Measurements from ENCODE around the gene FNBP1L.

FNBP1L gene

DNA sequence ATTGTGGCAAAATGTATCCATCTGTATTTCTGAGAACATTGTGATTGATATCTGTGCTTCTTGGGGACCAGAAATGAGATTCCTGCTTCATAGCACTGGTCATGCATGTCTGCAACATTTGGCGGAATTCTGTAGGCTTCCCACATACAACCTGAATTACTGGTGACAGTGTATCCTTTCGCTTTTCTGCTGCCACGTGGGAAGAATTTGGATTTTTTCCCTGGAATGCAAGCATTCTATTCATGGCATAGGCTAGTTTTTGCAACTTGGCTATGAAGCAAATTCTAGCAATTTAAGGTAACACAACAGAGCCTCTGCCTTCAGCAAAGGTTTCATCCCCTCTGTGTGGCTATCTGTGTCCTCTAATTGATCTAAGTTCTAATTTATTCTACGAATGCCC lies 147.8 kb downstream of the FNBP1L start:
- DNase-seq: no peak

DNA sequence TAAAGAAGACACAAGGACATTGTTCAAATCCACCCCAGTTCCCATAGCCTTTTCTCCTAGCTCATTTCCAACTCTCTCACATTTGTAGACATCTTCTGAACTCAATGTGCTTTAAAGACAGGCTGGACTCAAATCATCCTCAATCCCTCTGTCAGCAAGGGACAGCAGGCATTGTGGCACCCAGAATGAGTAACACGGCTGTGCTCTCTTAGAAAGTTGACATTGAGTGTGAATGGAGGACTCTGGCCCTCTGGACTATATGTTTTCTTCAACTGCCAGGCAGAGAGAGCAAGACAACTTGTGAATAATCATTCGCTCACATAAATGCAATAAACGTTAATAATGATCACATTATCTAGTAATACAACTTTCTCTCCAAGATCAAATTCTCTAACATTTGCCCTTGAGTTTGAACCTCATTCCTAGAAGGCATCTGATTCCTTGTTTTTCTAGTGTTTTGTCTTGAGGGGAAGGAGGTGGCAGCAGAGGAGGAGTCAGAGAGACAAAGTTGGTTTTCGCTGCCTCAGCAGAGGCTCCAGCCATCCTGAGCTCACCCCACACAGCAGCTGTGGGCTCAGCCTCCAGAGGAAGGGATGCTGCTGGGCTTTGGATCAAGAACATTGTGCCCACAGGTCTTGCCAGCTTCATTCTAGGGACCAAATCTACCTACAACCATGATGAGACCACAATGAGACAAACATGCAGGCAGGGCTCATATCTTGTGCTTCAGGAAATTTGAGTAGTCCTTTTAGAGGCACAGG lies 148.6 kb downstream of the FNBP1L start:
- DNase-seq: no peak

DNA sequence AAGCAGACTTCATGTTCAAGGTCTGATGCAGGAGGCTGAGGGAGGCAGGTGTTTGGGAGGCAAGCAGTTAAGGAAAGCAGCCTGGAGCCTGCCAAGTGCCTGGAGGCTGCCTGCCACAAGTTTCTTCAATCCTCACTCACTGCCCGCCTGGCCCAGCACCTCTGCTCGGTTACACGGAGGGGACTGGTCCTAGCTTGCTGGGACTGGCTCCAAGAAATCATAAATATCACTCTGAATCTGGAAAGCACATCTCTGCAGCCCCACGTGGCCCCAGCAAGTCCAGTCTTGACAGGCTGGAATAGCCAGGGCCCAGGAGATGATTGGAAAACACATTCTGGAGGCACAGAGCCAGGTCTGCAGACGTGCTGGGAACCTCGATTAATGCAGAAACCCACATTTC lies 149.8 kb downstream of the FNBP1L start:
- no peak for DNase-seq

DNA sequence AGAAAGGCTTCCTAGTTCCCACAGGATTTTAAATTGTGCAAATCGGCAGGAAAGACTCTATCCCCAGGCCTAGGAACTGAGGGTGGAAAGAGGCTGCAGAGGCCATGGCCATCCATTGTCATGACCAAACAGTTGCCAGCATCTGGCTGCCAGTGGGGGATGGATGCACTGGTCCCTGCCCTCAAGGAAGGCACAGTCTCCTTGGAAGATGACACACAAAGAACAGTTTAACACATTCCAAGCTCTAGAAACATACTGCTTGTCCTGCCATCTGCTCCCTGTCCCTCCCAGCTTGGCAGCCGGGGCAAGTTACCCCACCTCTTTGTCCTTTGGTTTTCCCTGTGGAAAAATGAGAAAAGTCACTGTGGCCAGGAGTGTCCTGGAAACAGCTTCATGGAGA lies 150.5 kb downstream of the FNBP1L start:
- DNase-seq: no peak

DNA sequence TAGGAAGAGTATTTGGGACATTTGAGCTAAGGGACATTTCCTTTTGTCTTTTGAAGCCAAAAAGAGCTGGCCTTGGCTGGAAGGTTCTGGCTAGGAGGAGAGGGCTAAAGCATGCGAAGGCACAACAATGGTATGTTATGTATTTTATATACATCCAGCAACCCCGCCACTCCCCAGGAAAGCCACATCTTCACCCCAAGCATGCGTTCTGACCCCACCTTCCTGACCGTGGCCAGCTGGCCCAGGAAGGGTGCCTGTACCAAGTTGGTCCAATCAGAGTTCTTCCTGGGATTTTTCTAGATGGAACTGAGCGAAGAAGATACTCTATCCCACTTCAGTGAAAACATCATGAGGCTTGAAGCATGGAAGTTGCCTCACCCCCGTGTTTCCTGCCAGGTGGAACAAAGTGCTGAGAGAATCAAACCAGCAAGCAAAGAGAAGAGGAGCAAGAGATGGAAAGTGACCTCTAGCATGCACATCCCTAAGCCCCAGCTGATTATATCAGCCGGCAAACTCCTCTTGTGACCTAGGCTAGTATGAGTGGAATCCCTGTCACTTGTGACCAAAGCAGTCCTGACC lies 151.0 kb downstream of the FNBP1L start:
- no peak for DNase-seq

DNA sequence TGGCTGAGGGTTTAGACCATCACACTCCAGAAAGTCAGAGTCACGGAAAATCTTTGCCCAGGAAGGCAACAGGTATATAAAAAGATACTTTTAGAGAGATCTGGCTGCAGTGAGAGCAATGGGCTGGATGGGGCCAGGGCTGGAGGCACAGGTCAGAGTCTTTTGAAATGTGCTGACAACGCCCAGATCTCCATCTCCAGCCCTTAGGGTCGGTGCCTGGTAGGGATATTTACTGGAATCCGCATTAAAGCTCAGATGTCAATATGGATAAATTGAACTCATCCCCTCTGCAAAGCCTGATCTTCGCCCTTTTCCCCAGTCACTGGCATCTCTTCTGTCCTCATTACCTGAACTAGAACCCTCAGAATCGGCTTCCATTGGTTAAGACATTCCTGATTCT lies 151.6 kb downstream of the FNBP1L start:
- DNase-seq: no peak

DNA sequence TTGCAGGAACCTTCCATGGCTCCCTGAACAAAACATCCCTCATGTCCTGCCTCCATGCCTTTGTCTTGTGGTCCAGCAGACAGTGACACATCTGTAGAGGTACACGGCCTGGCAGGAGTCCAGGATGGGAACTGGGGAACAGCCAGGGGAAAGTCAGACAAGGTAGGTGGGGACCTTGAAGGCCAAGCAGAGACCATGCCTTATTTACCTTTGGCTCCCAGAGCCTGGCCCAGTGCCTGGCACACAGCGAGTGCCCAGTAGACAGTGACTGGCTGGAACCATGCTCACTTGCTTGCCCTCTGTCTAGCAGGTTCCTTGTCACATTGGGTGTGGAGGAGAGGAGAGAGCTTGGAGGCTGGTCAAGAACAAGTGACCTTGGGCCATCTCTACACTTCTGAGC lies 152.7 kb downstream of the FNBP1L start:
- peak; percentile 70 for DNase-seq

DNA sequence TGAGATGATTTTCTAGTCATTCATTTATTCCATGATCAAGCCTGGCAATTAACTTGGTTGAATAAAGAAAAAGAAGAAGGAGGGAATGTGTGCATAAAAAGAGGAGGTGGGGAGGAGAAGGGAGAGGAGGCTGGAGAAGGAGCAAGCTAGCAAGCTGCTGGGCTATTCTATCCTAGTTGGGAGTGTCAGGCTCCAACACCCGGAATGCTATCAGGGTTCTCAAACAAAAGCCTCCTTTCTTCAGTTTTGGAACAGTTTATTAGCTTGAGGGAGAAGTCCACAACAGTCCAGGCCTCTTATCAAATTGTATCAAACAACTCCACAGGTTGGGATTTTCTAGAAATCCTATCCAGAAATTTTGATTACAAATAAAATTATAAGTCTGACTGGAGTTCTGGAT lies 153.8 kb downstream of the FNBP1L start:
- DNase-seq: peak; percentile 69

DNA sequence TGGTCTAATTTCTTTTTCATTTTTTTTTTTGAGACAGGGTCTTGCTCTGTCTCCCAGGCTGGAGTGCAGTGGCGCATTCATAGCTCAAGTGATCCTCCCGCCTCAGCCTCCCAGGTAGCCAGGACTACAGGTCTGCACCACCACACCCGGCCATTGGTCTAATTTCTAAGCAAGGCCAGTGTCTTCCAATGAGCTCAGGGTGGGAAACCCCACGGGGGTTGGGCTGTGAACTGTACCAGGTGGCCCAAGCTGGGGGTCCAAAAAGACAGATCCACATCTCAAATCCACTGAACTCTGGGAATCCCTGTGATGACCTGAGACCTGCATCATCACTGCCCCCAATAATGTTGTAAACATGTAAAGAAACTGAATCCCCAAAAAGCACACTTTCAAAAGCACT lies 154.2 kb downstream of the FNBP1L start:
- peak; percentile 47 for DNase-seq

DNA sequence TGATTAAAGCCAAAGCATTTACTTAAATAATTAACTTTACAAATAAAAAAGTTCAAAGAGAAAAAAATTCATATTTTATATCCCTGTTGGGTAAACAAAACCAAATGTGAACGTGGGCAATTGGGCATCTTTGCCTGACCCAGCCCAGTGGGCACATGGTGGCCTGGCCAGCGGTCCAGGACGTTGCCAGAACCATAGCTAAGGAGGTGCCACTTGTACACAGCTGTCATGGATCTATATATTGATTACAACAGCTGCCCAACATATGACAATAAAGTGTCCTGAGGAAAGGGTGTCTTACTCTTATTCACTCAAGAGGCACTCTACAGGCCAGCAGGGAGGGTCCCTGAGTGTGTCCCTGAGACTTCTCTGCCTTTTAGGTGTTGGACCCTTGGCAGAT lies 155.2 kb downstream of the FNBP1L start:
- no peak for DNase-seq

DNA sequence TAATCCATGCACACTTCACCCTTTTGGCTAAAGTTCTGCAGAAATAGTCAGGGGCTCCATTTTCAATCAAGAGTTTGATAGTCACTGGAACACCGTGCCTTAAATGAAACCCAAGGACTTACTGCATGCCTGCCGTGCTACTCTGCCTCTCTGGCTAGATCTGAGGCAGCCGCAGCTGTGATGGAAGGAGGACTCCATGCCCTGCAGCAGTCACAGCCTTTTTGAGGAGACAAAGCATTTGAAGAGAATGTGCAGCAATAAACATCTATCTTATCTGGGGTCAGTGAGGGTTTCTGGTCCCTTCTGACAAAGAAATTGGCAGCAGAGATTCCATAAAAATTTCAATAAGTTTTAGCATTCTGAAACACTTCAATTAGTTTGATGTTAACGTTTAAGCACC lies 155.7 kb downstream of the FNBP1L start:
- no peak for DNase-seq

Measured in DMS53 (cell line).